Limb (tissue), 2 donors: Measurements from ENCODE around the gene ARPC1A.
A peak's percentile ranks its signal among the peaks of the same experiment; 100 is the strongest.

ENCODE experiments used
- DNase-seq, 2 donors: peaks; one replicate each; pipeline ENCODE4 v3.0.0-alpha.2; 2016; ENCODE audit errors: extremely low spot score in 2 of 2

The ARPC1A gene

DNA sequence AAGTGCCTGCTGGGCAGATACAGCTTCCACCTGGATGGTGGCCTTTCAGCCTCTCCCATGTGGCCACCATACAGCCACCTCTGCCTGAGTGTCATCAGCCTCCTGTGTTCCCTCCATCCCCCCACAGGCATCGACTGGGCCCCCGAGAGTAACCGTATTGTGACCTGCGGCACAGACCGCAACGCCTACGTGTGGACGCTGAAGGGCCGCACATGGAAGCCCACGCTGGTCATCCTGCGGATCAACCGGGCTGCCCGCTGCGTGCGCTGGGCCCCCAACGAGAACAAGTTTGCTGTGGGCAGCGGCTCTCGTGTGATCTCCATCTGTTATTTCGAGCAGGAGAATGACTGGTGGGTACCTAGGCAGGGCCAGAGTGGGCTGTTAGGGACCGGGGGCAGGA is 62.2 kb downstream of the ARPC1A start:
- no peak for DNase-seq

DNA sequence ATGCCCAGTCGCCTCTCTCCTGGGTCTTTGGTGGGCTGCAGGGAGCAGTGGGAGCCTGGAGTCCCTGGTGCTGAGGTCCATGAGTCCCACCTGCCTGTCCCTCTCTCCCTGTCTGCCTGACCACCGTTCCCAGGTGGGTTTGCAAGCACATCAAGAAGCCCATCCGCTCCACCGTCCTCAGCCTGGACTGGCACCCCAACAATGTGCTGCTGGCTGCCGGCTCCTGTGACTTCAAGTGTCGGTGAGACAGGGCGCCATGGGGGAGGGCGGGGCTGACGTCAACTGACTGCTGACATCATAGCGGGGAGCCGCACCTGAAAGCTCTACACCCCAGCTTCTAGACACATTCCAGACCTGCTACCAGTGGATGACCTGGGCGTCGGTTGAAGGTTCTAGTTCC is 64.1 kb downstream of the ARPC1A start:
- no peak for DNase-seq

DNA sequence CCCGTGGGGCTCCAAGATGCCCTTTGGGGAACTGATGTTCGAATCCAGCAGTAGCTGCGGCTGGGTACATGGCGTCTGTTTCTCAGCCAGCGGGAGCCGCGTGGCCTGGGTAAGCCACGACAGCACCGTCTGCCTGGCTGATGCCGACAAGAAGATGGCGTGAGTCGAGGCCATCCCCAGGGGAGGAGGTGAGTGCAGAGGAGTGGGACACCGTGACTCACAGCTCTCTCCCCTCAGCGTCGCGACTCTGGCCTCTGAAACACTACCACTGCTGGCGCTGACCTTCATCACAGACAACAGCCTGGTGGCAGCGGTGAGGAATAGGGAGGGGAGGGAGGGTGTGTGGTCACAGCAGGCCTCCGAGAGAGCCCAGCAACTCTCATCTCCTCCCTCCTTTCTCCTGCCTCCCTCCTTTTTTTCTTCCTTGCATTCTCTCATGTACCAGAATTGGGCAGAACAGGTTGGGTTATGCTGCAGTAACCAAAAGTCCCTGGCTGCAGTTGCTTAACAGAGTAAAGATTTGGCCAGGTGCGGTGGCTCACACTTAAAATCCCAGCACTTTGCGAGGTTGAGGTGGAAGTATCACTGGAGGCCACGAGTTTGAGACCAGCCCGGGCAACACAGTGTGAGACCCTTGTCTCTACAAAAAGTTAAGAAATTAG is 65.4 kb downstream of the ARPC1A start:
- DNase-seq, result no peak

DNA sequence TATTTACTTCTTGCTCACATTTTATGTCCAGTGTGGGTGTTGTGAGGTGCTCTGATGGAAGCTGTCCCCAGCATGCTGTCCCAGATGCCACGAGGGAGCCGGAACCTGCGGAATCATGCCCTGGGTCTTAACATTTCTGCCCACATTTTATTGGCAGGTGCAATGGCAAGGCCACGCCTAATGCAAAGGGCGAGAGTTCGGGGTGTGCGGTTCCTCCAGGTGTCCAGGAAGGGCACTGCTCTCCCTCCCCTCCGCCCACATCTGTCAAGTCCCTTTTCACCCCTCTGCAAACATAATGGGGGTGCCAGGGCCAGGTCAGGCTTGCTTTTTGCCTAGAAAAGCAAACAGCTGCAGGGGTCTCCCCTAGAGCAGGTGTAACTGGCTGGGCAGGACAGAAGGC is 66.3 kb downstream of the ARPC1A start:
- no peak for DNase-seq

DNA sequence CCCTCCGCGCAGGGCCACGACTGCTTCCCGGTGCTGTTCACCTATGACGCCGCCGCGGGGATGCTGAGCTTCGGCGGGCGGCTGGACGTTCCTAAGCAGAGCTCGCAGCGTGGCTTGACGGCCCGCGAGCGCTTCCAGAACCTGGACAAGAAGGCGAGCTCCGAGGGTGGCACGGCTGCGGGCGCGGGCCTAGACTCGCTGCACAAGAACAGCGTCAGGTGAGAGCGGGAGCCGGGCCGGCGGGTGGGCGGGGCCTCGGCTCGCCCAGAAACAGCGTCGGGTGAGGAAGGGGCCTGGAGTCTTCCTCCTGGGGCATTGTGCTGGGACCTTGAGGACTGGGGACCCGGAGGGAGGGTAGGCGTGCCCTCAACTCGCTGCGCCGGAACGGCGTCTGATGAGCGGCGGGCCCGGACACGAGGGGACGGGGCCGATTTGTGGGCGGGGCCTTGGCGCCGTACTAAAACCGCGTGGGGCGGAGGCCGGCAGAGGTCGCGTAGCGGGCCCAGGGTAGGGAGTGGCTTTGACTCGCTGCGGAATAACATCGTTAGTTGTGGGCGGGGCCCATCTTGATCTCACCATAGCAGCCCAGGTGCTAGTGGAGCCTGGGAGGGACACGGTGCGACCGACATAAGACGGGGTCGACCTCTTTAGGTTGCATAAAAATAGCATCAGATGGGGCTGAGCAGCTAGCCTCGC is 67.1 kb downstream of the ARPC1A start:
- peak; percentile 55 to 80 for DNase-seq

DNA sequence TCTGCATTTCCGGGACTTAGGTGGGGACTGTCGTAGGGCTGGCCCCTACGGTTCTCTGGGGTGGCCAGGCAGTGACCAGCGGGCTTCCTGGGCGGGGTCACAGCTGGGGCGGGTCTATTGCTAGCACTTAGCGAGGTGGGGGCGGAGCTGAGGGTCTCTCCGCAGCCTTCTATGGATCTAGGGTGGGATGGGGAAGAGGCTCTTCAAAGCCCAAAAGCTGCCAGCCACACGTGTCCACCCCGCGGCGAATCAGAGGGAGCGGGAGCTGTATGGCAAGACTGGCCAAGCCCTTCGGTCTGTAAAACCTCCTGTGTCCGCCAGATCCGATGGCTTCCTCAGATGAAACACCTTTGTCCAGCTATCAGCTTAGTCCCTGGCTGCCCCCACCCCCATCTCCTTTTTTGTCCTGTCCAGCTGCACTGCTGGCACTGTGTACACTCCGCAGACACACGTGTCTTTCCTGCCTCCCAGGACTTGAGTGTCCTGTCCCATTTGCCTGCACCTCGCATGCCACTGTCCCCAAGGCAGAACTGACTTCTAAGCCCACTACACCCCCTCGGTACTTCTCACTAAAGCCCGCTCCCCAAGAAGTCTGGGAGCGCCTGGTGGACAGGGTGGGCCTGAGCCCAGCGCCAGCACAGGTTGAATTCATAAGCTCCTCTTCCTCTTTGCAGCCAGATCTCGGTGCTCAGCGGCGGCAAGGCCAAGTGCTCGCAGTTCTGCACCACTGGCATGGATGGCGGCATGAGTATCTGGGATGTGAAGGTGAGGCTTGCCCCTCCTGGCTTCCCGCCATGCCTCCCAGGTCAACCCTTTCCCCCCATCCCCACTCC is 67.9 kb downstream of the ARPC1A start:
- peak in 1 of 2 donors; percentile 73 for DNase-seq

DNA sequence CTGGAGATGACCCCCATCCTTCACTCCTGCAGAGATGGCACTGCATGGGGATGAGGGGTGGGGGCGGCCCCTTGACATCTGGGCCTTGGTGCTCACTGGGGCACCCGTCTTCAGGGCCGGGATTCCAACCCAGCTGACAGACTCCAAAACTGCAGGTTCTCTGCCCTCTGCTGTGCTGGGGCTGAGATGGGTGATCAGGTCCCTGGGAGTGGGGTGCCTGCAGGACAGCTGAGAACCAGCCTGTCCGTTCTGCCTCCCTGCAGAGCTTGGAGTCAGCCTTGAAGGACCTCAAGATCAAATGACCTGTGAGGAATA is 68.4 kb downstream of the ARPC1A start:
- DNase-seq, result no peak

DNA sequence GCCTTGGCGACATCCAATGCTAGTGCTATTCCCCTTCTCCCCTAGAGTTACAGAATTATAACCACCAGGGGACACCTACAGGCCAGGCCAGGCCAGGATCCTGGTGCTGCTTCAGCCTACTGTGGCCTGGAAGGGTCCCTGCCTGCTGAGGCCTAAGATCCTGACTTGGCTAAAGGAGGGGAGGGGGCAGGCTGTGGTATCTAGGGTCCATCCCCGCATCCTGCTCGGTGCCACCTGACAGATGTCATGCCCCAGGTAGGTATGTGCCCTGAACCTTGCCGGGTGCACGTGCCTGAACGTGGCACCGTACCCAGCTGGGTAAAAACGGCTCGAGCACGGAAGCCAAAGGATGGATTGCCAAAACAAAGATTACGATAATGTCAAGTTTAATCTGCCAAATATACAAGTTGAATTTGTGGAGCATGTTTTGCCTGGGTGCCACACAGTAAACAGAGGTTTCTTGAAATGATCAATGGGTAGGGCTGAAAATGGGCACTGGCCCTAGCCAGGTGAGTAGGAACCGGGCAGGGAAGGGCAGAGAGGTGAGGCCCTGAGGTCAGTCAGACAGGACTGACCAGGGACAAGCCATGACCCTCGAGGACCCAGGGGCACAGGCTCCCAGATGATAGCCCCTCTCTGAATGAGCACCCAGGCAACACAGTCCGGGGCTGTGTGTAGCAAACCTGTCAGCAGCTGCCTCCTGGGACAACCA is 70.1 kb downstream of the ARPC1A start:
- DNase-seq, result no peak

DNA sequence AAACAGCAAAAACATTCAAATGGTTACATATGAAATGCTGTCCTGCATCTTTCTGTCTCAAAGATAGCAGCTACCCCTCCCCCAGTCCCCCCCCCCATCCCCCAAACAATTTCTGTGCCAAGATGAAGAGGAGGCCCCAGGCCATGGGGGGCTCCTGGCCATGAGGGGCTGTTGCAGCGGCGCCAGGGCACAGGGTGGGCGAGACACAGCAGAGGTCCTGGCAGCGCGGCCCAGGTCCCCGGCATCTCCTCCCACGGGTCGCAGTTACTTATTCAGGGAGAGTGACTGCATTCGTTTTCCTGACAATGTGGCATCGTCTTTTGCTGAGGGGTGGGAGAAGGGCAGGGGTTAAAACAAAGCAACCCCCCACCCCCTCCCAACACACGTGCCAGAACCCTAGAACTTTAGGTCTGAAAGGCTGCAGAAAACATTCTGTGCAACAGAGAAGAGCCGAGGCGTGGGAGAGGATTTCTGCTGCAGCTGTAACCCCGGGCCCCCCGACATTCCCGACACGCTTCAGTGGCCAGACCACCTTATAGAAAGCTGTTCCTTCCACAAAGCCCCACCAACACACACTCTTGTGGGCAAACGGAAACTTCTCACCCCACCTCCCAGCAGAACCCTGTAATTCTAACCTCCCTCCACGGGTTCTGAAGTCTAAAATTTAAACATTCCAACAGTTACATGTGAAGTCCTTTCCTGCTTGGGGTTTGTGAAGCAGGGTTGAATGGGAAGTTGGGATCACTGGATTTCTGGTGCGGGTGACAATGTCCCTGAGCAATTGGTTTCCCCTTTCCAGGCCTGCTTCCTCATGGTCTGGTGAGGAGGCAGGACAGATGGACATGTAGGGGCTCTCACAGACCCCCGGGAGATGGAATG is 71.0 kb downstream of the ARPC1A start:
- DNase-seq, result no peak

DNA sequence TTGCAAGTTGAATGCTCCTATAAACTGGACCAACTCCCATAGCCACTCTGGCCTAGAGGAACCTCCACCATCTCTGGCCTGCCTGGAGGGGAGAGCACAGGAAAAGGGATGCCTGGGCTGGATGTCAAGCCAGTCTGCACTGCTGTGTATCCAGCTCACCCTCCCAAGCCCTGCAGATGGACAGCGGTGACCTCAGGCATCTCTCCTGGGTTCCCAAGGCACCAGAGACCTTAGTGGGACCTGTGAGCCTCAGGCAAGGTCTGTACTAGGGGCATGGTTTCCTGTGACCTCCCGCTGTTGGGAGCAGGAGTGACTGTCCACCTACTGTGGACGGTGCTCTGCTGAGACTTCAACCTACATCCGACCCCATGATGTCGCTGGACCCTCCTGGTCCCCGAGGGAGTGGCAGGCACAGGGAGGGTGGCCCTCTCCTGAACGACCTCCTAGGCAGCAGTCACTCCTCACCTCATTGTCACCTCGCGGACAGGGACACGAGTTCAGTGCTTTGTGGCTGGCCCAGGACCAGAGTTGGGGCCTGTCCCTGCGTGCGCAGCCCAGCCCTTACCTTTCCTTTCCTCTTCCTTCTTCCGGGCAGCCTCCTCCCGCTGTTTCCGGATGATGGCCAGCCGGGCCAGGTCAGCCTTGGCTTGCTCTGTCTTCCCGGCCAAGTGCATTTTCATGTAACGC is 71.7 kb downstream of the ARPC1A start:
- no peak for DNase-seq

DNA sequence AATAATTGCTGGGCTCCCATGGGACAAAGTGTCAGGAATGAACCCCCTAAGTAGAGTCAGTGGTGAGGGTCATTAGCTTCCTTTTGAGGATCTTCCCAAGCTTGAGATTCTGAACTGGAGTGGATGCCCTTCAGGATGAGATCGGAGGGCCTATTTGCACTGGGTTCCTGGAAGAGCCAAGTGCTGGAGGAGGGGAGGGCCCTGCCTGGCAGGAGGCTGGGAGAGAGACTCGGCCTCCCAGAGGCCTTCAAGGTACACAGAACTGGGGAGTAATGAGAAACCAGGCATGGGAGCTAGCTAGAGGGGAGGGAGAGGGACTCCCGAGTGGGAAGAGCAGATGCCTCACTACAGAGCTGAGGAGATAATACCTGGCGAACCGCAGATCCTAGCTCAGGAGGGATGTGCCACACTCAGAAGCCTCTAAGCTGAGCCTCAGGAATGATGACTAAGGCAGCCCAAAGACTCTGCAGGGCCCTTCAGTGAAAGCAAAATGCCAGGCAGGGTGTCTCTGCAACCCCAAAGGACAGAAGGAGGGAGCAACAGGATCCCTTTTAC is 73.3 kb downstream of the ARPC1A start:
- no peak for DNase-seq

DNA sequence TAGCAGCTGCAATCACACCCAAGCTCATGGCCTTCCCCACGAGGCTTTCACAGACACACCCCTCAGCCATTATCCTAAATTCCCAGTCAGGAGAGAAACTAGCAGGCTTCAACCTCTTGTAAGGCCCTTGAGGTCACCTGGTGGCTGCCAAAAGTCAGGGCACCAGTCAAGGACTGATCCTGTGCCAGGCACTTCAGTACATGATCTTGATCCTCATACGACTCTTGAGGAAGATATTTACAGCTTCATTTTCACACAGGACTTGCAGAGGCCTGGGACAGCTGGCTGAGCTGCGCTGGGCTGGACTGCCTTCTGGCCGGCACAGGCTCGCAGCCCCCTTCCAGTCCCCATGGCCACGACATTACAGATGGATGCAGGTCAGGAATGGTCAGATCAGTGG is 73.9 kb downstream of the ARPC1A start:
- DNase-seq, result no peak

DNA sequence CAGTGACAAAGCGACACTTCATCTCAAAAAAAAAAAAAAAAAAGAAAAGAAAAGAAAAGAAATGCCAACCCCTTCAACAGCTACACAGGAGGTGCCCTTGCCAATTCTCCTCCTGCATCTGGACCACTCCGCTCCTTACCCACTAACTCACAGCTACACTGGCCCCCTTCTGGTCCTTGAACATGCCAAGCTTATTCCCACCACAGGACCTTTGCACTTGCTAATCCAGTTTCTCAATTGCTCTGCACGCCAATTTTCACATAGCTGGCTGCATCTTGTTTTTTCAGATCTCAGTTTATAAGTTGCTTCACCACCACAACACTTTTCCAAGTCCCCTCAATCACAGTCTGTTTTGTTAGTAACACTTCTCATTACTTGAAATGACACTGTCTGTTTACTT is 77.2 kb downstream of the ARPC1A start:
- no peak for DNase-seq

DNA sequence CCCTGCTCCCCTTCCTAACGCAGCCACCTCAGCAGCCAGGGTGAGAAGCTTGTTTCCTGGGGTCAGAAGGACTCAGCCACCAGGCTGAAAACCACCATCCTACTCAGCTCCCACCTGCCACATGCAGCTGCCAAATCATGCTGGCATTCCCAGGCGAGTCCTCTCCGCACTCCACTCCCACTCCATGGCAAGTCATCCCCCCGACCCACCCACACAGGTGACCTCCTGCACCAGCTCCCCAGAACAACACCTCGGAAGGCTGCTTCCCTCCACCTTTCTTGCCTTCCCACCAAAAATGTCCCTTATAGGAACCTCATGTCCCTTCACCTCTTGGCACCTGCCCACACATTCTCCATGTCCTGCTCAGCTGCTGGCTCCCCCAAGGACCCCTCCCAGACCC is 78.1 kb downstream of the ARPC1A start:
- DNase-seq, result no peak

DNA sequence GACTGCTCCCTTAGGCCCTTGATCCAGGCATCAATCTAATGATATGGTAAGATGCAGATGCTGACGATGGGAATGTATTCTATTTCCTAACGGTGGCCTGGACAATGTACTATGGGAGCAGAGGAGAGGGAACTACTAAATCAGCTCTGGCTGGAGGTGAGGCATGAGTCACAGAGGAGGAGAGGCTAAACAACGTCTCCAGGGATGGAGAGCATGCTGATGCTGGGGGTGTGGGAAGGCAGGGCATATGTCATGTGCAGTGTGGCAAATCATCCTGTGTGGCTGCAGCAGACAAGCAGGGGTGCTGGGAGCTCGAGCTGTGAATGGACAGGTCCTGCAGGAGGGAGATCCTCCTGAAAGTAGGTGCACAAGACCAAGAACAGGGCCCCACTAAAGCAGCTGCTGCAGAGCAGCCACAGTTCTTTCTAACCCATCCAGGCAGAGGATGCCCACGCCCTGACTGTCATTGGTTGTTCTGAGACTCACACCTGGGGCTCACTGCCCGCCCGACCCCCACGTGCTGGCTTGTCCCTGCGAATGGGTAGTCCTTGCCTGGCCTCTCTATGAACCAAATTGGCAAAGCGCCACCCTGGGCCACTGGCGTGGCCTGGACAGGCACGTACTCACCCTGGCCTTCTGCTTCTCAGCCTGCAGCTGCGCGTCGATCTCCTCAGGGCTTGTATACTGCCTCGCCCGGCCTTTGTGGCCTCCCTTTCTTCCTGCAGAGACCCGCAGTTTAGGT is 78.7 kb downstream of the ARPC1A start:
- no peak for DNase-seq

DNA sequence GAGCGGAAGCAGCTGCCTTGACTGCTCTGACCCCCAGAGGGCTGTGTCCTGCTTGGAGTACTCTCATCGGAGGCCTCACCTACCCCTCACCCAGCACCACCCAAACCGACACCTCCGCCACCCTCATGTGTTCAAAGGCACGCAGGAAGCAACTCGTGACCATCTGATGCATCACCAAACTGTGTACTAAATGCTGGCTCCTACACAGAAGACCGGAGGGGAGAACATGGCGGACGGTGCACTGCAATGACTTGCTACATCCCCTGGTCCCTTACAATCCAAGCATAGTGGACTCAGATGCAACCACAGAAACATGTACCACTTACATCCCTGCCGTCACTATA is 79.3 kb downstream of the ARPC1A start:
- no peak for DNase-seq

DNA sequence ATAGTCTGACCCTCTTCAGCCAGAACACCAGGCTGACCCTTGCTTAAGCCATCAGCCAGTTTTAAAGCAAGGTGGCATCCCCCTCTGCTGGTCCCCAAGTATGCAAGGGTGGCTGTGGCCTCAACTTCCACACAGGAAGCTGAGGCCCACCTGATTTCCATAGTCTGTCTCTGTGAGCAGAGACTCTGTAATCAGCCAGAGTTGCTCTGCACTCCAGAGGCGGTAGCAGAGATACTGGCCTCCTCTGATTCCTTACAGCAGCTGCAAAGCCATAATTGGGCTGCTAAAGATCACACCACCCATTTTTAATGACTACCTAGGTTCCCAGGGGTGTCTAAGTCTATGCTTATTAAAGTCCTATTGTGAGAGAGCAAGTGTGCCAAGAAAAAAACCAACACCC is 80.9 kb downstream of the ARPC1A start:
- no peak for DNase-seq

DNA sequence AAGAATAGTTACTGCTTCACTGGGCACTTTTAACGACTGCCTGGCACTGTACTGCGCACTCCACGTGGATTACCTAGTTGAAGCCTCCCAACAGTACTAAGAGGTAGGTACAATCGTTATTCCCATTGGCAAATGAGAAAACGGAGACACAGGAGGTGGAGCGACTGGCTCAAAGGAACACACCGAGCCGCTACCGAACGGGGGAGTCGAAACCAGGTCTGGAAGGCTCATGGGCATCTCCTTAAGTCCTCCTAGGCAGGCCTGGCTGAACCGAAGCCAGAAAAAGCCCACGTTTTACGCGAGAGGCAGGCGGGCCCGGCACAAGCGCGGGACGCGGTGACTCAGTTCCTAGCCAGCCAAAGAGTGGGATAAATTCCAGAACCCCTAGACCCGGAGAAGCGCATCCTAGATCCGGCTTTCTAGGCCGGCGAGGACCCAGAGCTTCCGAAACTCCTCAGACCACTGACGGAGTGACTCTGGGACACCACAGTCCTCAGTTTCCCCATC is 82.2 kb downstream of the ARPC1A start:
- DNase-seq, result peak in 1 of 2 donors; percentile 15
